Neural crest cell (in vitro differentiated cells): ENCODE measurements around the gene SNRNP25. TPM values are rescaled to one million over a fixed set of nuclear protein-coding genes. Genes with fewer than 3 reads are reported as not detected.

Experiments used
- DNase-seq: peaks from one replicate; pipeline ENCODE4 v3.0.0; 2021; ENCODE audit warnings: low read depth, mixed read lengths, low spot score
- H3K27ac Mint-ChIP-seq: one replicate; pipeline ENCODE4 v1.8.0; 2021; ENCODE audit warnings: mild to moderate bottlenecking, mixed read lengths; ENCODE audit not compliant: unreplicated experiment
- H3K27me3 Mint-ChIP-seq: 2 replicates; pipeline ENCODE4 v1.8.0; 2021; ENCODE audit warnings: low read depth, mild to moderate bottlenecking, mixed read lengths
- H3K36me3 Mint-ChIP-seq: 2 replicates; pipeline ENCODE4 v1.8.0; 2021; ENCODE audit warnings: low read depth, mild to moderate bottlenecking, mixed read lengths
- H3K4me1 Mint-ChIP-seq: 2 replicates; pipeline ENCODE4 v1.8.0; 2021; ENCODE audit warnings: mixed read lengths
- H3K4me3 Mint-ChIP-seq: one replicate; pipeline ENCODE4 v1.8.0; 2021; ENCODE audit warnings: mild to moderate bottlenecking, mixed read lengths
- H3K9me3 Mint-ChIP-seq: 2 replicates; pipeline ENCODE4 v1.8.0; 2021; ENCODE audit warnings: mixed read lengths
- CTCF ChIP-seq: fragments of 200-600 bp; sonication (generic); conservative IDR thresholded peaks from 2 replicates; pipeline ENCODE4 v1.5.0; 2021; ENCODE audit warnings: antibody characterized with exemption, mild to moderate bottlenecking
- total RNA-seq: library from RNA; stranded (reverse); gene quantifications from 2 replicates; pipeline ENCODE4 v1.2.1, GENCODE V29; 2021

SNRNP25 gene
- total RNA-seq, 1 donor from 2014 or later, result 85.6 TPM

- no peaks in the 10 kb centered on the region for H3K9me3 Mint-ChIP-seq
- H3K4me3 Mint-ChIP-seq, result no peak overlapping the region
- DNase-seq, result no peak
- TF ChIP-seq CTCF, result no peak
- peak overlapping the region; percentile 27 for H3K27ac Mint-ChIP-seq
- no peaks in the 10 kb centered on the region for H3K27me3 Mint-ChIP-seq
- H3K4me1 Mint-ChIP-seq, result peaks cover 28% of the 10 kb centered on the region
- H3K36me3 Mint-ChIP-seq, result no peaks in the 10 kb centered on the region
Measured at GRCh38 chr16:97822-98221, 44.2 kb downstream of the SNRNP25 start.

DNA sequence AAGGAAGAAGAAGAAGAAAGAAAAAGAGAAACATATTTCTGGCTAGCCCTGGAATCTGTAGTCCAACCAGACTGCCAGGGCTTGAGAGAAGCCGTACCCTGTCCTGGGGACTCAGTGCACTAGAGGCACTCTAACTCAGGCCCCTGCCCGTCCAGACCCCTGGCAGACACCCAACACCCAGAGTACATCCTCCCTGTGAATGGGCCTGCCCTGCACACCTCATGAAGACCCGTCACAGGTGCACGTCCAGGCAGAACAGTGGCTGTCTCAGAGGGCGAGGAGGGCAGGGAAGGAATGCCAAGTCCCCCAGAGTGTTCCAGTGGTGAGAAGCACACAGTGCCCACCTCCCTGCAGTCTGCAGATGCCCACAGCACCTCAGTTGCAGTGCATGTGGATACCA is 47.4 kb downstream of the SNRNP25 start:
- no peaks in the 10 kb centered on the region for H3K36me3 Mint-ChIP-seq
- H3K4me3 Mint-ChIP-seq, result no peak overlapping the region
- H3K27ac Mint-ChIP-seq, result no peak overlapping the region
- no peak for DNase-seq
- no peaks in the 10 kb centered on the region for H3K9me3 Mint-ChIP-seq
- H3K27me3 Mint-ChIP-seq, result no peaks in the 10 kb centered on the region
- H3K4me1 Mint-ChIP-seq, result peaks cover 30% of the 10 kb centered on the region
- TF ChIP-seq CTCF, result no peak

DNA sequence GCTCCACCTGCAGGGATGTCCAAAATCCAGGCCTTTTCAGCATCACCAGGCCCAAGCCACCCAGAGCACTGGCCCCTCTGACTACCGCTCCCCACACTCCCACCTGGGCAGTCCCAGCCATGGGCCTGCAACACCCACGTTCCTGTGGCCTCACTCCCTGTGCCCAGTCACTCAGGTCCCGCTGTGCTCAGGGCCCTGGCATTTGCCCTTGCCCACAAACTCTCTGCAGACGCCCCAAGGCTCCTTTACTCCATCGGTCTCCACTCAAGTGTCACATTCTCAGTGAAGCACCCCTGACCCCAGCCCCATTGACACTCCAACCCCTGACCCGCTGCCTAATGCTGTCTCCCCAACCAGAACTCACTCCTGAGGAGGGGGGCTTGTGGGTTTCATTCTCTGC is 48.0 kb downstream of the SNRNP25 start:
- H3K27me3 Mint-ChIP-seq, result no peaks in the 10 kb centered on the region
- TF ChIP-seq CTCF, result no peak
- no peak overlapping the region for H3K27ac Mint-ChIP-seq
- H3K9me3 Mint-ChIP-seq, result no peaks in the 10 kb centered on the region
- DNase-seq, result no peak
- peak overlapping the region; percentile 2 for H3K4me3 Mint-ChIP-seq
- H3K36me3 Mint-ChIP-seq, result no peaks in the 10 kb centered on the region
- H3K4me1 Mint-ChIP-seq, result peaks cover 27% of the 10 kb centered on the region

GRCh38 chr16:102060-102855 is 48.6 kb downstream of the SNRNP25 start:
- Mint-ChIP-seq H3K4me1 (peaks cover 26% of the 10 kb centered on the region), H3K4me3 (peak overlapping the region; percentile 2), H3K9me3 (no peaks in the 10 kb centered on the region), H3K27me3 (no peaks in the 10 kb centered on the region), H3K27ac (peak overlapping the region; percentile 72), H3K36me3 (no peaks in the 10 kb centered on the region)
- no peak for TF ChIP-seq CTCF
- DNase-seq, result no peak

DNA sequence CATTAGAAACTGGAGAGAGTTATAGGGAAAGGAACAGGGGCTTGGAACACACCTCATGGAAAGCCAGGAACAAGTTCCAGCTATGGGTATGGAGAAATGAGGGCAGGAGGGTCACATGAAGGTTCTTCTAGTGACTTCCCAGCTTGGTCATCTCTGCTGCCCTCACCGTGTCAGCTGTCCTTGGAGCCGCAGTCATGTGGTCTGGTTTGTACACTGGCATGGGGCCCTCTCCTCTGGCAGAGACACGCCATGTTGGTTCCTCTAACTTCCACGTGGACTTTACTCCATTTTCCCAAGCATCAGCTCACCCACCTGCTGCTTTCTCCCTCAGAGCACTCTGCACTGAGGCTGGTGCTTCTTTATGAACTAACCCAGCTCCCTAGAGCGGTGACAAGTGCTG is 50.7 kb downstream of the SNRNP25 start:
- Mint-ChIP-seq H3K9me3 (no peaks in the 10 kb centered on the region), H3K27me3 (no peaks in the 10 kb centered on the region), H3K36me3 (no peaks in the 10 kb centered on the region), H3K27ac (no peak overlapping the region), H3K4me1 (peaks cover 33% of the 10 kb centered on the region), H3K4me3 (no peak overlapping the region)
- TF ChIP-seq CTCF, result no peak
- no peak for DNase-seq
